Superior temporal gyrus (tissue), 1 donor: ENCODE measurements around the gene MLPH.
A peak's percentile ranks its signal among the peaks of the same experiment; 100 is the strongest.

Experiments
- DNase-seq: peaks from one replicate; pipeline ENCODE4 v3.0.0-alpha.2; 2016; ENCODE audit errors: extremely low spot score

Gene MLPH

GRCh38 chr2:237500681-237501424, 13.8 kb downstream of the MLPH start:
- no peak for DNase-seq

GRCh38 chr2:237501892-237502513, 15.0 kb downstream of the MLPH start:
- DNase-seq, result no peak

- no peak for DNase-seq
Measured at GRCh38 chr2:237503201-237503600, 16.1 kb downstream of the MLPH start.

- no peak for DNase-seq
Measured at GRCh38 chr2:237505188-237505939, 18.3 kb downstream of the MLPH start.

DNA sequence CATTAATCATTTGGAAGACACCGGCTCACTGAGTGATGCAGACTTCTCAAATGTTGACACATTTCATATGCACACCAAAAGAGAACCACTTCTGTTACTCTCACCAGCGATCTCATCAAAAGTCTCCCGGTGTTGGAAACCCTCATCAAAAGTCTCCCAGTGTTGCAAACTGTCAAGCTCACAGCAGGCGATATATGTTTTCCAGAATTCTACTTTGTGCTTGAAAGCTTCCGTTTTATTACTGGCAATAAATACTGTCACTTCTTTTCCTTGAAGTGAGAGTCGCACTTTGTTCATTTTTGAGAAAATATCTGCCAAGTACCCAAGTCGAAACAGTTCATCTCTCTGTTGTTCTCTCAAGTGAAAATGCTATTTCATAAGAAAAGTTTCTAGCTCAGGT, 20.5 kb downstream of the MLPH start:
- DNase-seq, result no peak

DNA sequence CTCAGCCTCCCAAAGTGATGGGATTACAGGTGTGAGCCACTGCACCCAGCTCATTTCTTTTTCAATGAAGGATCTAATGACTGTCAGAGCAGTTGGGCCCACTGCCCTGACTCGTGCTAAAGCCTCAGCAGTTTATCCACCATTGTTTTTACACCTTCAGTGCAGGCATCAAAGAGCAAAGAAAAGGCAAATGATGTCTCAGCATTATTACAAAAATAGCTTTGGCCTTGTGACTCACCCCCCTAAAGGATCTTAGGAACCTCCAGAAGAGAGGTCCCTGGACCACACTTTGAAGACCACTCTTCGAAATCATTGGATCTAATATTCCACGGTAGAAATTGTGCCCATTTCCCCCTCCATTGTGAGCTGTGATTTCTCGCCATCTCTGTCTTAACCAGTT, 21.3 kb downstream of the MLPH start:
- no peak for DNase-seq

DNA sequence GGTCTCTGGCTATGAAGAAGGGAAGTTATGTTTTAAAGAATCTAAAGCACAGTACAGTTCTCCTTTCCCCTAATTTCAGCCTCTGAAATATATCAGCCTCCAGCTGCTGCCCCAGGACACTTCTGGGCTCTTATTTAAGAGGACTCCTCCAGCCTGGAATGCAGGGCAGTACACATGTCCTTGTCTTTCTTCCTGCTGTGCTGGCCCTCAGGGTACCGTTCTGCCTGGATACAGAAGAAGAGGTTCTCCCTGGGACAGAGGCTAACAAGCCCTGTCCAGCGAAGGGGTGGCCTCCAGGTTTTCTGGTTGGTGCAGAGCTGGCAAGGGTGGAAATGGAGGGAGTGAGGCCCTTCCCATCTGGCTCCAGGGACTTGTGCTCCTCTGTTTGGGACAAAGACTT, 22.1 kb downstream of the MLPH start:
- no peak for DNase-seq

- DNase-seq, result no peak
Measured at GRCh38 chr2:237509905-237510304, 22.9 kb downstream of the MLPH start.

- DNase-seq, result no peak
Measured at GRCh38 chr2:237510502-237511217, 23.6 kb downstream of the MLPH start.

GRCh38 chr2:237511433-237511832, 24.4 kb downstream of the MLPH start:
- DNase-seq, result no peak

DNA sequence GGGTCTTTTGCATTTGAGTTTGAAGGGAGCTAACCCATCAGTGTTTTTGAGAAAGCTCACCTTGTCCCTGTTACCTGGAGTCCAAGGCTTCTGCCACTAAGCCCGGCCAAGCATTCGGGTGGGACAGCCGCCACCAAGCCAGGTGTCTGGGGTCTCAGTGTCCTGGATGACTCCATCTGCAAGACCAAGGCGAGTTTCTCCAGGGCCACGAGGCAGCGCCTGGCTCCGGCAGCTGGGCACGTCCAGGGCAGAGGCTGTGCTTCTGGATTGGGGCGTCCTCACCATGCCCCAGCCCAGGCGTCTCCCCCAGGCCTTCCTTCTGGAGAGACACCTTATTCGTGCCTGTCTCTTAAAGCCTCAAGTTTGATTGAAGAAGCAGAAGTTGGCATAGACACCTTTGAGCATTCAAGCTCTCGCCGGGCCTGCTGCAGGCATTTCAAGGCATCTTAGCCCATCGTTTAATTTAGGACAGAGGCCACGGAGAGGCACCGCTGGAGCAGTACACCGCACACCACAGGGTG, 24.9 kb downstream of the MLPH start:
- no peak for DNase-seq

GRCh38 chr2:237512774-237513466, 25.9 kb downstream of the MLPH start:
- peak; percentile 88 for DNase-seq

DNA sequence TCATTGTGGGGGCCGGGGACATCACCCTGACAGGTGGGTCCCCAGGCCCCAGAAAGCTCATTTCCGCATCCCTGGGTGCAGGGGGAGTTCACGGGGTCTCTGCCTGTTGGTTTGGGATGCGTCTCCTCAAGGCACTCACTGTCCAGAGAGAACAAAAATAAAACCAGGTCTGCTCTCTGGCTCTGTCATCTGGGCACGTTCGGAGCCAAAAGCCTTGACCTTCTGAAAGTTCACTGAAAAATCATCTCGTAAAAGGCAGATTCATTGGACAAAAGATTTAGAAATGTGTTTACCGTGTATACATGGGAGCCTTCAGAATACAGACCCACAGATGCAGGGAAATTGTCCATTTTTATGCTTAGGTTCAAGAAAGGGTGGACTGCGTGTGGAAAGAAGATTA, 26.6 kb downstream of the MLPH start:
- no peak for DNase-seq

DNA sequence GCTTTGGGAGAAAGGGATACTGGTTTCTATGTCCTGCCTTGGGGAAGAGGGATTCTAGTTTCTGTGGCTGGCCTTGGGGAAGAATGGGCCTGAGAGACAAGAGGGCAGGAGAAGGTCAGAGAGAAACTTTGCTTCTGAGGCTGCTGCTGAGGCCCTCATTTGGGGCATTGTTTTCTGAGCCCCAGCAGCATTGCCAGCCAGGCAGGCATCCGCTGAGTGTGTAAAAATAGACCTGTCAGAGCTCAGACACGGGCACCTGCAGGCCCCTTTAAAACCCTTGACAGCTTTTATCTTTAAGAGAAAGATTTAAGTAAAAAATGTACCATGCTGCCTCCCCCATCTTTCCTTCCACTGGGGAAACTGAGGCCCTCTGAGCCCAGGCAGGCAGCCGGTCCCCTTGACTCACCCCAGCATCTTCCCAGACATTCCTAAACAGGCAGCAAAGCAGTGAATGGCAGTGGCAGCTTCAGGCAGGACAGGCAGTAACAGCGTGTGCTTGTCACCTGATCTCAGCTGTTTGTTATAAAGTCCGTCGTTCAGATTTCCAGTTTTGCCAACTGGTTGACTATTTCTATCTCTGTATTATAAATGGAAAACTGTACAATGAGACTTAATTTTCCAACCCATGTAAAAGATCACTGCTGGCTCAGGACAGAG, 27.6 kb downstream of the MLPH start:
- no peak for DNase-seq

DNA sequence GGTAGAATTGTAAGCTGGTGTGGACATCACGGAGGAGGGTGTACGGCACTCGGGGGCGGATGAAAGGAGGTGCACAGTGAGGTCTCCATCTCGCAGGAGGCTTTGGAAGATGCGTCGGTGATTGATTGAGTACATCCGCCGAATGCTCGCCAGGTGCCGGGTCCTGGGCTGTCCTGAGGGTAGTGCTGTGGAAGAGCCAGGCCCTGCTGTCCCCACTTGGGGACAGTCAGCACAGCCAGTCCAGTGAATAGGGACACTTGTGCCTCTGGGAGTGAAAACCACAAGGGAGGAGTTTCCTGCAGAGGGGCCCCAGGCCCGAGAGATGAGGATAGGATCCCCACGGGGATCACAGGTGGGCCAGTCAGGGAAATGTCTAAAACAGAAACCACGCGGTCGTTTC, 28.1 kb downstream of the MLPH start:
- DNase-seq, result no peak

DNA sequence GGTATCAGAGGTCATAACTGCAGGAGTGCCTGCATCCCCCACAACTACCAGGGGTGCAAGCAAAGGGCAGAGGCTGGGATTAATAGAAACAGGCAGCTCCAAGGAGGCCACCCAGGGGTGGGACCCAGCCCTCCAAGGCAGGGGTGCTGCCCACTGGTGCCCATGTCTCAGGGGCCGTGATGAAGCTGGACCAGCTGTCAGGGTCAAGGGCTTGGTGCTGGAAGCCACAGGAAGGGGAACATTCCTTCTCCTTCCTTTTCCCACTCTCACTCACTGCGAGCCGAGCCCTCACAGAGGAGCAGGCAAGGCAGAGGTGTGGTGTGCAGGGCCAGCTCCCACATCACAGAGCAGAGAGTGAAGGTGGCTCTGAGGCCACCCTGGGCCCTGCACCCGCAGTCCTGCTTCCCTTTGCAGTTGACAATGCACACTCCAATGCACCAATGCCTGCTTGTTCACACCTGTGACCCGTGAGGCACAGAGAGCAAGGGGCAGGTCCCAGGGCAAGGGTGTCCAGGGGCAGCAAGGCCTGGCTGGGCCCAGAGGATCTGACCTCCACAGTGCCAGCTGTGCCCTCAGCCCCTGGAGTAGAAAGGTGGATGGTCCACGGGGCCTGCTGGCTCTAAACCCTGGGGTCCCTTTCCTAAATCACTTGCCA, 28.7 kb downstream of the MLPH start:
- DNase-seq, result no peak

DNA sequence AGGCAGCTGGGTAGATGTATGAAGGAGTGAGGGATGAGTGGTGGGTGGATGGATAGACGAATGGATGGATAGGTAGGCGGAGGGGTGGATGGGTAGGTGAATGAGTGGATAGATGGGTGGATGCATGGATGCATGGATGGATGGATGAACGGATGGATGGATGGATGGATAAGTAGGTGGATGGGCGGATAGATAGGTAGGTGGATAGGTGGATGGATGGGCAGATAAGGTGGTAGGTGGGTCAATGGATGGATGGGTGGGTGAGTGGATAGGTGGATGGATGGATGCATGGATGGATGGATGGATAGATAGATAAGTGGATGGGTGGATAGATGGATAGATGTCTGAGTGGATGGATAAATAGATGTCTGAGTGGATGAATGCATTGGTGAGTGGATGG, 30.1 kb downstream of the MLPH start:
- DNase-seq, result no peak

DNA sequence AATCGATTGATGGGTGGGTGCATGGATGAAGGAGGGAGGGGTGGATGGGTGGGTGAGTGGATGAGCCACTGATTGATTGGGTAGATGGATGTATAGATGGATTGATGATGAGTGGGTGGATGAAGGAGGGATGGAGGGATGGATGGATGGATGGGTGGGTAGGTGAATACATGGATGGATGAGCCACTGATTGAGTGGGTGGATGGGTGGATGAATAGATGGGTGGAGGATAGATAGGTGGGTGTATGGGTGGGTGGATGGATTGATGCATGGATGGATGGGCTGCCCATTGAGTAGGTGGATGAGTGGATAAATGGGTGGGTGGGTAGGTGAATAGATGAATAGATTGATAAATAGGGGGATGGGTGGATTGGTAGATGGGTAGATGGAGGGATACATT, 30.9 kb downstream of the MLPH start:
- DNase-seq, result no peak

- DNase-seq, result no peak
Measured at GRCh38 chr2:237519506-237520245, 32.6 kb downstream of the MLPH start.

- no peak for DNase-seq
Measured at GRCh38 chr2:237520290-237520689, 33.2 kb downstream of the MLPH start.
